ENCODE results near the gene SLC35B1.
"Not testable (repeated sequence)": the region's sequence is repeated elsewhere in the genome, so short reads cannot be mapped to it uniquely, and the experiment has no call there.

Gene SLC35B1

DNA sequence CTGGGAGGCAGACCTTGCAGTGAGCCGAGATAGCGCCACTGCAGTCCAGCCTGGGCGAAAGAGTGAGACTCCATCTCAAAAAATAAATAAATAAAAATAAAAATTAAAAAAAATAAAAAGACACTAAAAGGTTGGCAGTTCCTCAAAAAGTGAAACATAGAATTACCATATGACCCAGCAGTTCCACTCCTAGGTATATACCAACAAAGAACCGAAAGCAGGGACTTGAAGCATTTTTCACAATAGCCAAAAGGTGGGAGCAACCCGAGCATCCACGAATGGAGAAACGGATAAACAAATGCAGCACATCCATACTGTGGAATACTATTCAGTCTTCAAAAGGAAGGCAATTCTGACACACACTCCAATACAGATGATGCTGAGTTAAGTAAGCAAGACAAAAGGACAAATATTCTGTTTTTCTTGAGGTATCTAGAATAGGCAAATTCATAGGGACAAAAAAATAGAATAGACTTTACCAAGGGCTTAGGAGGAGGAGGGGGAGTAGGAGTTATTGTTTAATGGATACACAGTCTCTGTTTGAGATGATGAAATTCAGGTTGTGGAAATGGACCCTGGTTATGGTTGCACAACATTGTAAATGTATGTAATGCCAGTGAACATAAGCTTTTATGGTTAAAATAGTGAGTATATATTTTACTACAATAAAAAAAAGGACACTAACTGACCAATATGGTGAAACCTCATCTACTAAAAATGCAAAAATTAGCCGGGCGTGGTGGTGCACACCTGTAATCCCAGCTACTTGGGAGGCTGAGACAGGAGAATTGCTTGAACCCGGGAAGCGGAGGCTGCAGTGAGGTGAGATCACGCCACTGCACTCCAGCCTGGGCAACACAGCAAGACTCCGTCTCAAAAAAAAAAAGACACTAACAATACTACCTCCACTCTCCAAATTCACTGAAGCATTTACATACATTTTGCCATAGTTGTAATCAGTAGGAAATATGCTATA is 27.0 kb upstream of the SLC35B1 start:
- no peak for DNase-seq (ENCODE audit: low spot score)

GRCh38 chr17:49731435-49731831 is 23.7 kb upstream of the SLC35B1 start:
- no peak for DNase-seq (ENCODE audit: low spot score)

DNA sequence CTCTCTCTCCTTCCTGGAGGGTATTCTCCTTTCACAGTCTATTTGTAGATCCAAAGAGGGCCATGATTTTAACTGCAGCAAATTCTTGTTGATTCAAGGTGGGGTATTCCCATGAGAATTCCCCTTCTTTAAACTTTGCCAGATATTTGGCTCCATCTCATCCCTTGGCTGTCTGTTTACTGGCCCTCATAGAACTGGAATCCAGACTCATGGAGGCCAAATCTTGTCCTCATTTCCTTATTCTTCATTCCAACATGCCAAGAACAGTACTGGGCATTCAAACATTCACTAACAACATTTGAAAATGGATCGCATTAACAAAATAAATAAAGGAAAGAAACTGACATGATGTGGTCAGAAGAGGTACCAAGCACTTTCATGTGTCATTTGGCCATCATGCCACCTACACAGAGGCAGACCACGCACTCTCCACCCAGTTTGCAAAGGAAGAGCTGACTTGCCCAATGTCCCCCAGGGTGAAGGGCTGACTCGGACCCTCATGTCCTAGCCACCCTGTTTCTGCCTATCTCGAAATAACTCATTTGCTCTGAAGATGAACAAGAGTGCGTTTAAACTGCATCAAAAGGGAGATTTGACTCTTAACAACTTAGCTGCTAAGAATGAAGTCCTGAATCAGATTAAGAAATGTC is 23.1 kb upstream of the SLC35B1 start:
- no peak for DNase-seq (ENCODE audit: low spot score)

DNA sequence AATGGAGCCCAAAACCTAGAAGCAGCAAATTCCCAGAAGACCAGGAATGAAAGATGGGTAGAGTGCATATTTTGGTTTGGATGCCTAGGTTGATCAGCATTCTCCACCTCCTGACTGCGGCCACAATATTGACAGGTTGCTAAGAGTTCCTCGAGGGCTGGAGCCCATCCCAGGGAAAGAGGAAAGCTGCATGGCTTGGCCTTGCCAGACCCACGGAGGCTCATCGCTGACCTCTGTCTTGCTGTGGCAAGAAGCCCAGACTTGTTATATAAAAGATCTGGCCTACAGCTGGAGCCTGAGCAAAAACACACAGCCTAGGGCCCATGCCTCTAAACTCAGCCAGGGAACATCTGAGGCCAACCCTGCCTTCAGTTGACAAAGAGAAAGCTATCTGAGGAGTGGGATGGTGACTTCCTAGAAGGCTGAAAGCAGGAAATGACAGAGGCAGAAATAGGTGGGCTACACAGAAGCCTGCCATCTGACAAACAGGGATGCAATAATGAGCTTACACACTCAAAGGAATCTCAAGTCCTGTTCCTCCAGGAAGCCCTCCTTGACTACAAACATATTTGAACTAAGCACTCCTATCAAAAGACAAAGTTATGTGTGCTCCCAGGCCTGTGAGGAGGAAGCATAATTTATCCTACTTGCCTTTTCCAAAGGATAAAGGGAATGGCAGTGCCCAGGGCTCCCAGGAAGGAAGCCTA is 22.5 kb upstream of the SLC35B1 start:
- DNase-seq (ENCODE audit: low spot score) = no peak

GRCh38 chr17:49729069-49729468 is 21.3 kb upstream of the SLC35B1 start:
- DNase-seq (ENCODE audit: low spot score) = no peak

- no peak for DNase-seq (ENCODE audit: low spot score)
These were observed 20.7 kb upstream of the SLC35B1 start for GRCh38 chr17:49728425-49728824.

- DNase-seq (ENCODE audit: low spot score) = no peak
These were observed 19.6 kb upstream of the SLC35B1 start for GRCh38 chr17:49727380-49727779.

DNA sequence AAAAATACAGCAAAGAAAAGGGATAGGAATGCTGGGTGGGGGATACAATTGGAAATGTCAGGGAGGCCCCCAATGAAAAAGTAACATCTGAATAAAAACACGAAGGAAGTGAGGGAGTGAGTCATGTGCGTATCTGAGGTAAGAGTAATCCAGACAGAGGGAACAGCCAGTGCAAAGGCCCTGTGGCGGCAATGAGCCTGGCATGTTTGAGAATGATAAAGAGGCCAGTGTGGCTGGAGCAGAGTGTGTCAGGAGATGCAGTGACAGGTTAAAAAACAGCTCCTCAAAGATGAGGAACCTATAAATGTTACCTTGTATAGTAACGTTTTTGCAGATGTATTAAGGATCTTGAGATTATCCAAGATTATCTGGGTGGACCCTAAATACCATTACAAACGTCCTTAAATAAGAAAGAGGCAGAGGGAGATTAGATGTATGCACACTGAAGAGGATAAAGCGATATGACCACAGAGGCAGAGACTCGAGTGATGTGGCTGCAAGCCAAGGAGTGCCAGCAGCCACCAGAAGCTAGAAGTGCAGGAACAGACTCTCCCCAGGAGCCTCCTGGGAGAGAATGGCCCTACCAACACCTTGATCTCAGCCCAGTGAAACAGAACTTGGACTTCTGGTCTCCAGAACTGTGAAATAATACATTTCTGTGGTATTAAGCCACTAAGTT is 17.8 kb upstream of the SLC35B1 start:
- DNase-seq (ENCODE audit: low spot score) = no peak

- DNase-seq (ENCODE audit: low spot score) = not testable (repeated sequence)
These were observed 16.8 kb upstream of the SLC35B1 start for GRCh38 chr17:49724552-49724951.

DNA sequence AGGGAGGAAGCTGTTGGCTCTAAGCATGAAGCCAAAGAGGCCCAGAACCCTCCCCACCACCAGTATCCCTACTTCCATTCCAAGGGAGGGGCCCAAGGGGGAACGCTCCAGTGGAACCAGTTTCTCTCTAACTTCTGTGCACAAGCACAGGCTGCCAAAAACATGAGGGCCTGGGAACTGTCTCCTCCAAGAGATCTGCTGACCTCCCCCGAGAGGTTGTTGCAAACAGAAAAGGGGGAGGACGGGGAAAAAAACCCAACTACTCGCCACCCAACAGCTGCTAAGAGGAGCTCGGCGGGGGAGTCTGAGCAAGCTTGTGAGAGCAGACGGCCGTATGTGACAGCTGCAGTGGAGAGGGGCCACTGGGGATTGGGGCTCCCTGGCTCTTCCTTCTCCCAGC is 15.7 kb upstream of the SLC35B1 start:
- no peak for DNase-seq (ENCODE audit: low spot score)

DNA sequence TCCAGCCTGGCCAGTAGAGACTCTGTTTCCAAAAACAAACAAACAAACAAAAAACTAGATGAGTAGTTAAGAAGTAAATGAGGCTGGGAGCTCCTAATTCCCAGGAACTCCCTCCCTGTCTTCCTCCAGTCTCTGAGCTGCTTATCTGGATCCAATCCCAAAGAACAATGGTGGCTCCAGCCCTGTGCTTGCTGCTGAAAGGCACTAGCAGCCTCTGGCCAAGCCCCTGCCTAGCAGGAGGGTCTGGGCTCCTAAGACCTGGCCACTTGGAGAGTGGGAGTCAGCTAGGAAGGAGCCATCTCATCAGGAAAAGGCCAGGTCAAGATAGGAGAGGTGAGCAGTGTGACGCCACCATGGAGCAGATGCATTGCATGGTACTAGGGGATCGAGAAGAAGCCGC is 14.3 kb upstream of the SLC35B1 start:
- DNase-seq (ENCODE audit: low spot score) = no peak

- DNase-seq (ENCODE audit: low spot score) = no peak
These were observed 9.7 kb upstream of the SLC35B1 start for GRCh38 chr17:49717371-49717861.

DNA sequence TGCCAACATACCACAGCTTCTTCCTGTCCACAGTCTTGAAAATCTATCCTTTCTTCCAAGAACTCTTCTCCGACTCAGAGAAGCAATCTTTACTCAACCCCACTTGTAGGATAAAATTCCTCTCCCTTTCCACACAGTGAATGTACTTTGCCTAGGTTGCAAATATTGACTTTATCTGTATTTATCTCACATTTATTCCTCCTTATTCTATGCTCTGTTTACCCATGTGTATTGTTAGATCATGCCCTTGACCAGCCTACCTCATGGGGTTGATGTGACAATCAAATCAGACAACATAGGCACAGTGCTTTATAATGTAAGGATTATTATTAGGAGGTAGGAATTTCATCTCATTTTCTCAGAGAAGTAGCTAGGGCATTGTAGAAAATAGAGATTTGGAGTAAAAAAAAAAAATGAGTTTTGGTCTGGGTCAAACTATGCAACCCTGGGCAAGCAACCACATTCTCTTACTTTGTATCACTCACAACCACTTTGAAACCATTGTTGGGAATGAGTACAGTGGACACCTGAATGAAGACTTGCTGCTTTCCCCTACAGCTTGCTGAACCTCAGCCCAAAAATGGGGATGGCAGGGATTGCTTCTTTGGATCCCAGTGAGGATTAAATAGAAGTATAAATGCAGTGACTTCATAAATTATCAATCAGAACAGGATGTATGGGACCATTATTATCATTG is 9.1 kb upstream of the SLC35B1 start:
- DNase-seq (ENCODE audit: low spot score) = no peak

GRCh38 chr17:49715717-49716279 is 8.0 kb upstream of the SLC35B1 start:
- peak; percentile 40 for DNase-seq (ENCODE audit: low spot score)

DNA sequence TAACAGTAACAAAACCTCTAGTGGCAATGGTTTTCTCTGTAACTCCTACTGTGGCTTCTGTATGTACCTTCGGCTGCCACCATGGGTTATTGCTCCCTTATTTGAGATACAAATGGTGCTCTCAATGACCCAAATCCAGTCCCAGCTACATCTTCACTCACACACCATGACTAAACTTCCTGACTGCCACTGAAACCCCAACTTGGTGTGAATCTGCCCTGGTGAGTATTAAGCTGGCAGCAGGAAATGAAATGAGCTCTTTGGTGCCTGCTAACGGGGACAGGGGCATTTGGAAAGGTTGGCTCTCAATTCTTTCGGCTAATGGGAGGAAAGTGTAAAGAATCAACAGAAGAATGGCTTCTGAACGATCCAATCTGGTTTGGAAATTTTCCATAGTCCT is 7.5 kb upstream of the SLC35B1 start:
- peak; percentile 59 for DNase-seq (ENCODE audit: low spot score)

GRCh38 chr17:49708515-49709183 is 885 bp upstream of the SLC35B1 start:
- peak; percentile 32 for DNase-seq (ENCODE audit: low spot score)

- DNase-seq (ENCODE audit: low spot score) = peak; percentile 26
These were observed 537 bp downstream of the SLC35B1 start for GRCh38 chr17:49707246-49707607.

DNA sequence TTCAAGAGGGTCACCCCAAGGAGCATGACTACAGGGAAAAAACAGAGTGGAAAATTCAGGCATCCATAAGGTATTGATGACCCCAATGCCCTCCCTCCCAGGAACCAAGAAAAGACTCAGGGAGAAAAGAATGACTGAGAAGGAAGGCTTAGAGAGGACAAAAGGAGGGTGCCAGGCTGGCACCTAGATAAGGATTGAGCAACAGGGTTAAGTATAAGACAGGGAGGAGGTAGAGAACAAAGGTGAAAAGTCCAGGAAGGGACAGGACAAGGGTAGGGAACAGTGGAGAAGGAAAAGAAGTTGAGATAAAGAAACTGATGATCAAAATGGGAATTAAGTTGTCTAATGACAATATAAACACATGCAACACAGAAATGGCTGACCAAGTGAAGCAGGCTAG is 2.5 kb downstream of the SLC35B1 start:
- DNase-seq (ENCODE audit: low spot score) = no peak

DNA sequence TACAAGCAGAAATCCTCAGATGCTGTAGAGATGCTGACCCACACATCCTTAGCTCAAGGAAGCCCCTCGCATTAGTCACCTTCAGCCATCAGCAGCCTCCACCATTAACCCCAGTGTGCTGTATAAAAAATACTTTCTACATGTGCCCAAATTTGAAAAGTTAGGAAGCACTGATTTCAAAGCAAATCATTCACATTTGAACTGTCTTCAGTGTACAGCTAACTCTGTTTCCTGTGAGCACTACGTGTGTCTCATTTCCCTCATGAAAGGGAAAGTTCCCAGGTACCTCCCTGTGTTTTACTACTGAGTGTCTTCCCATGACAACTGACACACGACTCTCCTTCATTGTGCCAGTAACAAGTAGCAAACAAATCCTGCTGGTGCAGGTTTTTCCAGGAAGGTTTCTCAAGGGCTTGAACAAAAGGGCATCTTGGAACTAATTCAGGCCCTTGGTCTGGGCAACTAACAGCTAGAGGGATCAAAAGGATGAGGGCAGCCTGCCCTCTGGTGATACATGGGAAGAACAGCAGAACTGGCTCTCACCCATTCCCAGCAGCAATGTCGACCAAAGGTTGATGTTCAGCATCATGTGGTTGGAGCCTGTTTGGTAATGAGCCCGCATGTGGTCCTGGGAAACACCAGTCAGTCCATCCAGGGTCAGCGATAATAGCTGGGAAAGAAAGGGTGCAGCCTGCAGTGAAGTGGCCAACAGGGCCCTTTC is 4.0 kb downstream of the SLC35B1 start:
- peak; percentile 8 for DNase-seq (ENCODE audit: low spot score)

- no peak for DNase-seq (ENCODE audit: low spot score)
These were observed 6.8 kb downstream of the SLC35B1 start for GRCh38 chr17:49700960-49701359.

All from CD4-positive, alpha-beta T cell treated with Interleukin-6 at 100 ng/mL for 8 hours (primary cell).